Stimulated activated CD8-positive, alpha-beta memory T cell treated with anti-CD3 and anti-CD28 coated beads, Interleukin-15, amount 100 ng/mL, for 48 hours (primary cell): ENCODE data around the gene ZMIZ2.
"Not testable (repeated sequence)": the region's sequence is repeated elsewhere in the genome, so short reads cannot be mapped to it uniquely, and the experiment has no call there.

Experiments used
- DNase-seq, 2 donors: peaks; one replicate each; pipeline ENCODE4 v3.0.0-alpha.2; 2020; ENCODE audit warnings: low read depth in 2 of 2

ZMIZ2 gene

DNA sequence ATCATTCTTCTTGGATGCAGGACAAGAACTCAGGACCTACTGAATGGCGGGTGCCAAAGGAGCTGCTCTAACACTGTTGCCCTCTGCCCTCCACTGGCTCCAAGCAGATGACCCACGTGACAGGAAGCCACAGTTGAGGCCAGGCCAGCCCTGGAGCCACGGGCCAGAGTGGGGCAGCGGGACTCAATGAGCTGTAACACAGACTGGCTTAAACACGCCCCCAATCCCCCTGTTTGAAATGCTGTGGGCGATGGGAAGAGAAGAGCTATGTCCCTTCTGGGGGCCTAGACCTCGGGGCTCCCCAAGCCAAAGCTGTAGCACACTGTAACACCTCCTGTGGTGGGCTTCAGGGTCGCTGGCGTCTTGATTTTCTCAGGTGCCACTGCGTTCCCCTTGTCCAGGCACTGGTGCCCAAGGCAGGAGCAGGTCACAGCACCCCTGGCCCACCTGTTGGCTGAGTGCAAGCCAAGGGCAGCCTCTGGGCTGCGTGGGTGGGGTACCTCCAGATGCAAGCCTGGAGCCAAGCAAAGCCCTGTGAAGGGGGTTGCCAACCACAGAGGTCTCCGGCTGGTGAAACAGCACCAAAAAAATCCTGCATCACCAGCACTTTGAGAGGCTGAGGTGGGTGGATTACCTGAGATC, 18.6 kb upstream of the ZMIZ2 start:
- no peak for DNase-seq

DNA sequence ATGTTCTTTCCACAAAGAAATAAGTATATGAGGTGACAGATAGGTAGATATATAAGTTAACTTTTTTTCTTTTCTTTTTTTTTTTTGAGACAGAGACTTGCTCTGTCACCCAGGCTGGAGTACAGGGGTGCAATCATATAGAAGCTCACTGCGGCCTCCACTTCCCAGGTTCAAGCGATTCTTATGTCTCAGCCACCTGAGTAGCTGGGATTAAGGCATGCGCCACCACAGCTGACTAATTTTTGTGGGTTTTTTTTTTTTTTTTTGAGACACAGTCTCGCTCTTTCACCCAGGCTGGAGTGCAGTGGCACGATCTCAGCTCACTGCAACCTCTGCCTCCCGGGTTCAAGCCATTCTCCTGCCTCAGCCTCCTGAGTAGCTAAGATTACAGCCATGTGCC, 15.7 kb upstream of the ZMIZ2 start:
- not testable (repeated sequence) for DNase-seq

DNA sequence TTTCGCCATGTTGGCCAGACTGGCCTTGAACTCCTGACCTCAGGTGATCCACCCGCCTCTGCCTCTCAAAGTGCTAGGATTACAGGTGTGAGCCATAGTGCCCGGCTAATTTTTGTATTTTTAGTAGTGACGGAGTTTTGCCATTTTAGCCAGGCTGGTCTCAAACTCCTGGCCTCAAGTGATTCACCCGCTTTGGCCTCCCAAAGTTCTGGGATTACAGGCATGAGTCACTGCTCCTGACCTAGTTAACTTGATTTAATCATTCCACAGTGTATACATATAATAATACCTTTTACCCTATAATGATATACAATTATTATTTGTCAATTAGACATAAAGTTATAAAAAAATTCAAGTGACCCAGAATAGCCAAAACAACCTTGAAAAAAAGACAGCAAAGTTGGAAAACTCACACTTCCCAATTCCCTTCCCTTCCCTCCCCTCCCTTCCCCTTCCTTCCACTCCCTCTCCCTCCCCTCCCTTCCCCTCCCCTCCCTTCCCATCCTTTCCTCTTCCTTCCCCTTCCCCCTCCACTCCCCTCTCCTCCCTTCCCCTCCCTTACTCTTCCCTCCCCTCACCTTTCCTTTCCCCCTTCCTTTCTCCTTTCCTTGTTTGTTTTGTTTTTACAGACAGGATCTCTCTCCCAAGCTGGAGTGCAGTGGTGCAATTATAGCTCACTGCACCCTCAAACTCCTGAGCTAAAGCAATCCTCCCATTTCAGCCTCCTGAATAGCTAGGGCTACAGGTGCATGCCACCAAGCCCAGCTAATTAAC, 14.8 kb upstream of the ZMIZ2 start:
- no peak for DNase-seq

DNA sequence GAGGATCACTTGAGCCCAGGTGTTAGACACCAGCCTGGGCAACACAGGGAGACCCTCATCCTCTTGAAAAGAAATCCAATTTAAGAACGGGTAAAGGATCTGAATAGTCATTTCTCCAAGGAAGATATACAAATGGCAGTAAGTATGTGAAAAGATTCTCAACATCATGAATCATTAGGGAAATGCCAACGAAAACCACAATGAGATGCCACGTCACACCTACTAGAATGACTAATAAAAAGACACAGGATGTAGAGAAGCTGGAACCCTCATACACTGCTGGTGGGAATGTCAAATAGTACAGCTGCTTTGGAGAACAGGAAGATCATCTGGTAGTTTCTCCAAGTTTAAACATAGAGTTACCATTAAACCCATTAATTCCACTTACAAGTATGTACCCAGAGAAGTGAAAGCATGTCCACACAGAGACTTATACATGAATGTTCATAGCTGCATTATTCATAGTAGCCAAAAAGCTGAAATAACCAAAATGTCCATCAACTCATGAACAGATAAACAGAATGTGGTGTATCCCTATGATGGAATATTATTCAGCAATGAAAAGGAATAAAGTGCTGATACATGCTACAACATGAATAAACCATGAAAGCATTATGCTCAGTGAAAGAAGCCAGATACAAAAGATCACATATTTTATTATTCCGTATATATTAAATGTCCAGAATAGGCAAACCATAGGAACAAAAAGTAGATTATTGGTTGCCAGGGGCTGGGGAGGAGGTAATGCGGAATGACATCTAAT, 13.1 kb upstream of the ZMIZ2 start:
- no peak for DNase-seq

DNA sequence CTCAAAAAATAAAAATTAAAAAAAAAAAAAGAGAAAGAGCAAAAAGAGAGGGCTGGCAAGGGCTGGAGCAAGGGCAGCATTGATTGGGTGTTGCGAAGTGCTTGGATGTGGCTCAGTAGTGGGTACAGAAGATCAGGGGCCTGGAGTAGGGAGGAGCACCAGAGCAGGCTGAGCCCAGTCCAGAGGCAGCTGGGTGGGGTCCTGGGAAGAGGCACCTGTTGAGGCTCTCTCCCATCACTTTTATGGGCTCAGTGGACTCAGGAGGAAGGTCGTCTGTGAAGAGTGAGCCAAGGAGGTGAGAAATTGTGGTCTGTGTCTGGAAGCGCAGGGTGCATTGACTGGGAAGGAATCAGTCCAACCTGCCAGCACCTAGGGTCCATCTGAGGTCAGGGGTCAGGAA, 11.8 kb upstream of the ZMIZ2 start:
- DNase-seq, result no peak

- DNase-seq, result no peak
Observed at GRCh38 chr7:44738051-44738723, 10.5 kb upstream of the ZMIZ2 start.

GRCh38 chr7:44738876-44739665, 9.6 kb upstream of the ZMIZ2 start:
- no peak for DNase-seq

GRCh38 chr7:44740055-44740454, 8.6 kb upstream of the ZMIZ2 start:
- DNase-seq, result no peak

DNA sequence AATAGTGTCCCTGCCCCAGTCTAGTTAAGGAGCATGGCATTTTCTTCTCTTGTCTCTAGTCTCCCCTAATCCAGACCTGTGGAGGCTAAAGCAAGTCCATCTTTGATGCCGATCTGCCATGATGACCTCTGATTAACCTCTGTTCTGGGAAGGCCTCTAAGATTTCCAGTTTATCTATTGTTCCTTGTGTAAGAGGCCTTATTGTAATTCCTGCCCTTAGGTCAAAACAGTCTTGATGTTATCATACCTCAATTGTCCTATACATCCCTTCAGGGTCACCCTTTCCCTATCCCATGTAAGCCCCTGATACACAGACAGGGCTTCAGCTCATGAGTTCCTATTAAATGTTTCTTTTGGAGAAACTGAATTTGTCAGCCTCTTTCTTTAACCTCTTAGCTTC, 4.9 kb upstream of the ZMIZ2 start:
- no peak for DNase-seq

DNA sequence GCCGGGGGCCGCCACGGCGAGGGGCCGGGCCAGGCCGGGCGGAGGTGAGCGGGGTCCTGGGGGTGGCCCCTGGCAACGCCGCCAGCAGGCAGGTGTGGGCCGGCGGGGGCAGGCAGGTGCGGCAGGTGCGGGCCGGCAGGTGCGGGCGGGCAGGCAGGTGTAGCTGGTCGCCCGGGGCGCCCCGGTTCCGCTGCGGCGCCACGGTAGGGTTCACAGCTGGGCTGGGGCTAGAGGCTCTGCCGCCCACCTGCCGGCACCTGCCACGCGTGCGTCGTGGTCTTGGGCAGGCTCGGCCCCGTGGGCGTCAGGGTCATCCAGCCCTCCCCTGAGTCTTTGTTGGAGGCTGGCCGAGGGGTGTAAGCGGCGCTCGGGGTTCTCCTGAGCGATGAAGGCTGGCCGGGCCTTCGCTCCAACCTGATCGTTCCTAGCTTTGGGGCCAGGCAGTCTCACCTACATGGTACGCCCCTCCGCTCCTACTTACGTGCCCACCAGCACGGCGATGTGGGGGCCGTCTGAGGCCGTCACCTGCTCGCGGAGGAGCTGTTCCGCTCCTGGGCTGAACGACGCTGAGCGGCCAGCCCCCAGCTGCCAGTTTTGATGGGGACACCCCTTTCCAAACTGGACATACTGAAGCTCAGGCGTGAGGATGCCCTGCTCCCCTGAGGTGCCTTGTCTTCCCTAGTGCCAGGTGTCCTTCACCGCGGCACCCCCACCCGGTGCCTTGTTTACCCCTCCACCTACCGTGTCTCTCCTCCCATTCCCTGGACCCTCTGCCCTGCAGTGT, 493 bp downstream of the ZMIZ2 start:
- DNase-seq, result no peak

DNA sequence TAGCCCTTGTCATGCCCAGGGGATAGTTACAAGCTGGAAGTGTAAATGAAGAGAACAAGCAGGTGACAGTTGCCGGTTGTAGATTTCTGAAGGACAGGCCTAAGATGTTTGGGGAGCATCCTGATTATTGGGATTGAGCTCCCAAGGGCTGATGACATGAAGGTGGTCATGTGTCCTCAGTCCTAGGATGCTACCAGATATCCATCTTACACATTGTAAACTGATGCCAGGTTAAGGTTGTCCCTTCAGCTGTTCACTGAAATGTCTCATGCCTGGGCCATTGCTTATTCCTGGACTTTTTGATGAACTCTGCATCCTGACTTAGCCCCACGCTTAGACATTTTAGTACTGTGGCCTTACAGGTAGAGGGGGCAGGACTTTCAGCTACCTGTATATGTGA, 1.3 kb downstream of the ZMIZ2 start:
- no peak for DNase-seq

DNA sequence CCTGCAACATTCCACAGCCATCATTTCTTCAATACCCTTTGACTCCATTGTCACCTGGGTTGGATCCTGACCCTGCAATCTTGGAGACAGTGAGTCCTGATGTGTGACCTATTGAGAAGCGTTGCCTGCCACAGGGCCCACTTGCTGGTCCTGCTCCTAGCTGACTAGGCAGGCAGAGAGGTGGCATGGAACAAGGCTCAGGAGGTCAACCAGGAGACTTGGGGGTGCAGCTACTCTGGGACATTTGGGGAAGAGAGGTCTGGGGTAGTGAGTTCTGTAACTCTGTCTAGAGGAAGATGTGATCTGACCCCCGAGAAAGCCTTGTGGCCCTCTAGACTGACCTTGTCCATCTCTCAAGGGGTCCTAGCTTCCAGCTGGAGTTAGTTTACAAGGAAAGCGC, 1.8 kb downstream of the ZMIZ2 start:
- DNase-seq, result no peak

GRCh38 chr7:44750921-44751571, 2.4 kb downstream of the ZMIZ2 start:
- peak; percentile 28 to 38 for DNase-seq

- DNase-seq, result no peak
Observed at GRCh38 chr7:44752822-44753221, 4.2 kb downstream of the ZMIZ2 start.

DNA sequence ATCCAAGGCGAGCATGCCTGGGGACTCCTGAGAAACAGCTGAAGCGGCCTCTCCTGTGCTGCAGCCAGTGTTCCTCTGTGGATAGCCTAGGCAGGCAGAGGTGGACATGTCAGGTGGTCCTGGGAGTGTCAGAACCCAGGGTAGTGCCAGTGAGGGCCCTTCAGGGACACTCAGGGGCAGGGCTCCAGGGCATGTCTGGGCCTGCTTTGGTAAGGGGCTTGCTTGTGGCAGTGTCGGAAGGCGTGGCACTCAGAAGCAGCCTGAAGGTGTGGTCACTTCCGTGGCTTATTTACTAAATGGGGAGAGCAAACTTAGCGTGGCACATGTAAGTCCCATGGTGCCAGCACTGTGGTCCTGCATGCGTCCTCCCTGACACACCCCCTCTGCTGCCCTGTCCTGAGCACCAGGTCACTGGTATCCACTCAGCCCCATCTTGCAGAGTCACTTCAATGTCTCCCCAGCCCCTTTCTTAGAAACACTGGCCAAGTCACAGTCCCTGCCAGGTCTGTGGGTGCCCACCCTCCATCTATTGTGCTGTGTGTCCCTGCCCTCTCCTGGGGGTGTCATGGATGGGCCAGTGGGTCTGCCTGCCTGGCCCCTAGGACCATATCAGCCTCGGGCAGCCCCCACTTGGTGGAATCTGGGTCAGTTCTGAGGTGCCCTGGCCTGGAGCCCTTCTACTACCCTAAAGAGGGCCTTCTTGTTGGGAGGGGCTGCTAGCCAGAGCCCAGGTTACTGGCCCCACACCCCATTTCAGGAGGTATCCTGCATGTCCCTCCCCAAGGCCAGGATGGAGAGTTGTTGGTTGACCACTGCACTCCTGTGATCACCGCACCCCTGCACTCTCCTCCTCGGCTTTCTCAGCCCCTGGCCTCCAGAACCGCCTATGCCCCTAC, 6.4 kb downstream of the ZMIZ2 start:
- no peak for DNase-seq

DNA sequence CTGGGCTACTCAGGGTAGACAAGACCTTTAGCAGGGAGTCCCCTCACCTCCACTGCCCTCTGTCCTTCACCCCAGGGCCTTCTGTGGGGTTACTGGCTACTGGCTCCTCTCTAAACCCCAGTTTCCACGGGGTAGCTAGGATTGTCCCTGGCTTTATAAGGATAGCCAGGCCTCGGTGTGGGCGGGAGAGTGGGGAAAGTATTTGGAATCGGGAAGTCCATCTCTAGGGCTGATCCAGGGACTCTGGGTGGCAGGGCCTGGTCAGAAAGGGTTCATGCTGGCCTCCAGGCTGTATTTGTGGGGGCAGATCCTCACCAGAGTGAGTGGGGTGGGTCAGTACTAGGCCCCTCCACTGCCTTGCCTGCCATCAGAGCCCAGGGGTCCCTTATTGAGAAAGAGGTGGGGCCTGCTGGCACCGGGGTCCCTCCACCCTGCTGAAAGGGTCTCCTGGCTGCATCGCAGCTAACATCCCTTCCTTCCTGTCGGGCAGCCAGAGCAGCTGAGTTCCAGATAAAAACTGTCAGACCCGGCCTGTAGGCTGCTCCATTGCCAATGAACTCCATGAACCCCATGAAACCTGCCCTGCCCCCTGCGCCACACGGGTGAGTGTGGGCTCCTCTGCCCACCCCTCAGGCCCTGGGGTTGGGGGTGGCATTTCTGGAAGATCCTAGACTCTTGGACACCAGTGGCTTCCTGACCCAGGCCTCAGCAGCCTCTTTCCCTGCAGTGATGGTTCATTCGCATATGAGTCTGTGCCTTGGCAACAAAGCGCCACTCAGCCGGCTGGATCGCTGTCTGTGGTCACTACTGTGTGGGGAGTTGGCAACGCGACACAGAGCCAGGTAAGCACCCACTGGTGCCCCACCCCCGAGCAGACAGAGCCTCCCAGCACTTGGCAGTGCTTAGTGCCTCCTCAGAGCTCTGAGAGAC, 7.3 kb downstream of the ZMIZ2 start:
- DNase-seq, result no peak

GRCh38 chr7:44756904-44757303, 8.3 kb downstream of the ZMIZ2 start:
- DNase-seq, result no peak

GRCh38 chr7:44757311-44757710, 8.7 kb downstream of the ZMIZ2 start:
- no peak for DNase-seq
